Epithelial cell of esophagus (primary cell): Measurements from ENCODE around the gene MPRIP.

Experiments
- DNase-seq: peaks from one replicate; pipeline ENCODE4 v3.0.0; 2010; ENCODE audit warnings: low read depth
- H3K4me3 ChIP-seq: 2 replicates; pipeline ENCODE4 v1.5.1; 2011; ENCODE audit warnings: mild to moderate bottlenecking, low read length, control low read depth
- TF ChIP-seq, protein P1 (sequence below): IDR thresholded peaks from 2 replicates; pipeline ENCODE4 v1.5.1; 2011; ENCODE audit warnings: low read depth, mild to moderate bottlenecking, low read length, control low read depth, inconsistent platforms; ENCODE audit not compliant: insufficient read depth; ENCODE audit errors: missing control alignments

MPRIP gene

DNA sequence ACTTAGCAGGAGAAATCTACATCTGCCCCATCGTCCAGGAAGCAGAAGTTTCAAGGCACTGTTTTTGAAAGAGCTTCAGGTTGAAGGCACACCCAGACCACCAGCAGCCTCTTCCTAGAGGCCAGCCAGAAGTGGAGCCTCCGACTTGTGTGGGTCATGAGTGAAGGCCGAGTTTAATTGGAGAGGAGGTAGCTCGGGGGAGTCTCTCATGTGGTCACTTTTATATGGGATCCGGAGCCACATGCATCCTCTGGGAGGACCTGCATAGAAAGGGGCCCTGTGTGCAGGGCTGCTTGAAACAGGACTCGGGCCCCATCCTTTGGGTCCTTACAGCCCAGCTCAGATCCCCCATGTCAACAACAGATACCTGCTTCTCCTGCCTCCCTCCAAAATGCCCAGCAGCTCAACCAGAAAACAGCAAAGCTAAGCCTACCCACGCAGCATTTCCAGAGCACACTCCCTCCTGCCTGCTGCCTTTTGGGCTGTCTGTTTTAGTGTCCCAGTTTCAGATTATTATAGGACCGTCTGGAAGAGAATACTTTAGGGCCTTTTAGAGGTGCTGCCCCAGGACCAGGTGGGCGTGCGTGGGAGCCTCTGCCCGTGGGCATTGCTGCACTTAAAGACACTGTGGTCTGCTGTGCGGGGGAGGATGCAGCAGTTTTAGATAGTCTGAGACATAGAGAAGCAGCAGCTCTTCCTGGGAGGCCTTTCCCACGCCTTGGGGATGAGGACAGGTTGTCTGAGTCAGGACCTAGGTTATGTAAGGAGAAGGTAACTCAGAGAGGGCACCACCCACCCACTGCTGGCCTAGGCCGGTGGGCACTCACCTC, 29.5 kb downstream of the MPRIP start:
- peak; percentile 70 for DNase-seq
- TF ChIP-seq, protein P1, sequence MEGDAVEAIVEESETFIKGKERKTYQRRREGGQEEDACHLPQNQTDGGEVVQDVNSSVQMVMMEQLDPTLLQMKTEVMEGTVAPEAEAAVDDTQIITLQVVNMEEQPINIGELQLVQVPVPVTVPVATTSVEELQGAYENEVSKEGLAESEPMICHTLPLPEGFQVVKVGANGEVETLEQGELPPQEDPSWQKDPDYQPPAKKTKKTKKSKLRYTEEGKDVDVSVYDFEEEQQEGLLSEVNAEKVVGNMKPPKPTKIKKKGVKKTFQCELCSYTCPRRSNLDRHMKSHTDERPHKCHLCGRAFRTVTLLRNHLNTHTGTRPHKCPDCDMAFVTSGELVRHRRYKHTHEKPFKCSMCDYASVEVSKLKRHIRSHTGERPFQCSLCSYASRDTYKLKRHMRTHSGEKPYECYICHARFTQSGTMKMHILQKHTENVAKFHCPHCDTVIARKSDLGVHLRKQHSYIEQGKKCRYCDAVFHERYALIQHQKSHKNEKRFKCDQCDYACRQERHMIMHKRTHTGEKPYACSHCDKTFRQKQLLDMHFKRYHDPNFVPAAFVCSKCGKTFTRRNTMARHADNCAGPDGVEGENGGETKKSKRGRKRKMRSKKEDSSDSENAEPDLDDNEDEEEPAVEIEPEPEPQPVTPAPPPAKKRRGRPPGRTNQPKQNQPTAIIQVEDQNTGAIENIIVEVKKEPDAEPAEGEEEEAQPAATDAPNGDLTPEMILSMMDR, result no peak
- no peak overlapping the region for H3K4me3 ChIP-seq

DNA sequence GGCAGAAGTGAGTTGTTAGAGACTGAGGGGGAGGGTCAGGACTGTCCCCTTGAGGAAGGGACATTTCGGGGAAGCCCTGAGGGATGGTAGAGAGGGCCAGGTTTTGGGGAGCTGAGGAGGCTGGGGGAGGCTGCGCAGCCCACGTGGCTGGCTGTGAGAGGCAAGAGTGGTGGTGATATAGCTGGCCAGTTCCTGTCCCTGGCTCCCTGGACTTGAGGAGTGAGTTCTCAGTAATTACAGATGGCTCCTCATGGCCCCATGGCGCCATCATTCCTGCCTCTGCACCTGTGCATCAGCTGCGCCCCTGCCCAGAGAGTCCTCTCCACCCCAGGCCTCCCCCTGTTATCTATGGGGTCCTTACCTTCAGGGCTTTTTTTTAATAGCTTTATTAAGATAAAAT, 30.3 kb downstream of the MPRIP start:
- H3K4me3 ChIP-seq, result no peak overlapping the region
- no peak for DNase-seq

DNA sequence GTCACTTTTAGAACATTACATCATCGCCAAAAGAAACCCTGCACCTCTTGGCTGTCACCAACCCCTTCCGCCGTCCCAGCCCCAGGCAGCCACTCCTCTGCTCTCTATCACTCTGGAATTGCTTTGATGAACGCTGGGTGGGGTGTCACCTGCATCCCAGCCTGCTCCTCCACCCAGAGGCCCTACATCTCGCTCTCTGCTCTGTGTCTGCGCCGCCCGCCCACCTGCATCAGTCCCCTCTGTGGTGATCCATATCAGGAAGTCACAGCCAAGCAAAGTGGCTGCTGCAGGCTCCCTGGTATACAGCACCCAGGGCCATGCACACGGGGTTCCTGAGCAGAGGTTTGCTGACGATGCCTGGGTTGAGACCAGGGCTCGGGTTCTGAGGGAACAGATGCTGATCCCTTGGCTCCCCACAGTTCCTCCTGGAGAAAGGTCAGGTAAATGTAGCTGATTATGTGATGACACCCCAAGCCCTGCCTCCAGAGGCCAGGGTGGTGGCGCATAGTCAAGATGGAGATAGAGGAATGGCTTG, 30.8 kb downstream of the MPRIP start:
- TF ChIP-seq, protein P1, result no peak
- no peak overlapping the region for H3K4me3 ChIP-seq
- no peak for DNase-seq

More for the DNA sequence above, 30.3 kb downstream of the MPRIP start:
- TF ChIP-seq, protein P1, result no peak

DNA sequence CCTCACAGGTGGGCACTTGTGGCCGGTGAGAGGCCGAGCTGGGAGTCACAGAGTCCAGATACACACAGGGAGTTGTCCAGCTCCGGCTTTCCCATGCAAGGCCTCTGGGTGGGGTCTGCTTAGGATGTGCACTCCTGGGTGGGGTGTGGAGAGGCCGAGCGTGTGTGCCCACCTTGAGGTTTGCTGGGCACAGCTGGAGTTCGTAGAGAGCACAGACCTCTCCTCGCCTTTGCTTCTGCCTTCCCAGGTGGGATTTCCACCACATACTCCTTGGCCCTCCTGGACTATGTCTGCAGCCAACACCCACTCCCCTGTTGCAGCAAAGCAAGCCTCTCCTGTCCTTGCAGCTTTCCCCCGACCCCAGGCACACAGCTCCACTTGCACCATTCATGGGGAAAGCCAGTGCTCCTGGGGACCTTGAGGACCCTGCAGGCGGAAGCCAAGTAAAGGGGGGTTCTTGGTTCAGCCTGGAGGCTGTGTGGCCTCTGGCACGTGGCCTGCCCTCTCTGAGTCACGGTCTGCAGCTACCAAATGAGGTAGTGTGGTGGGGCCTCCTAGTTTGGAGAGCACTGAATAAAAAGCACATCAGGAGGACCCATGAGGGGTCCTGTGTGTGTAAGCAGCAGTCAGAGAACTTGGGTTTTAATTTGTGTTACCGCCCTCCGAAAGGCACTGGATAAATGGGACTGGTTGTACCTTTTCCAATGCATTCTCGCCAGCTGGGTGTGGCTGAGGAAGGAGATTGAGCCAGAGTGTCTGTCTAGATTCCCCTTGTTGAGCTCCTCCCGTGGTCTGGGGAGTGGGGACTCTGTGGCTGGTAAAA, 31.5 kb downstream of the MPRIP start:
- no peak overlapping the region for H3K4me3 ChIP-seq
- TF ChIP-seq, protein P1, result no peak
- no peak for DNase-seq

DNA sequence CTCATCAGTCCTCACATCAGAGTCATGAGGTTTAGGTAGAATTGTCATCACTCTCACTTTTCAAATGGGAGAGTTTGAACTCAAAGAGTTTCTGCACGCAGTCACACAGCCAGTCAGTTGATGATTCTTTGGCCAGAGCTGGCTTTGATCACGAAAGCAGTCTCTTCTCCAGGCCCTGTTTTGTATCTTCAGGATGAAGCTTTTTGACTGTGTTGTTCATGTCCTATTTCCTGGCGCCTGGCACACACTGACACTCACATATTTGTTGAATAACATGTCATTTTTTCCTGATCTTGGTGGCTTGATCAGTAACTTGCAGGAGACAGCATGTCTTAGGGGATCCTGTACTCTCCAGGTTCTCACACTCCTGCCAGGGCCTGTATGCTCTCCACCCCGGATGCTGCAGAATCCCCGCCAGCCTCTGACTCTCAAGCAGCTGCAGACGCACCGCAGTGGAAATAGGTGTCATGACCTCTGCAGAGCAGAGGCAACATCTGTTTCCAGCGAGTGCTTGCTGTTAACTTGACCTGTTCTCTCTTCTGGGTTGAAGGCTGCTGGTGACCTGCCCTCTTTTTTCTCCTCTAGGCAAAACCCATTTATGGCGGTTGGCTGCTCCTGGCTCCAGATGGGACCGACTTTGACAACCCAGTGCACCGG, 33.0 kb downstream of the MPRIP start:
- DNase-seq, result peak; percentile 61
- TF ChIP-seq, protein P1, result no peak
- H3K4me3 ChIP-seq, result no peak overlapping the region

DNA sequence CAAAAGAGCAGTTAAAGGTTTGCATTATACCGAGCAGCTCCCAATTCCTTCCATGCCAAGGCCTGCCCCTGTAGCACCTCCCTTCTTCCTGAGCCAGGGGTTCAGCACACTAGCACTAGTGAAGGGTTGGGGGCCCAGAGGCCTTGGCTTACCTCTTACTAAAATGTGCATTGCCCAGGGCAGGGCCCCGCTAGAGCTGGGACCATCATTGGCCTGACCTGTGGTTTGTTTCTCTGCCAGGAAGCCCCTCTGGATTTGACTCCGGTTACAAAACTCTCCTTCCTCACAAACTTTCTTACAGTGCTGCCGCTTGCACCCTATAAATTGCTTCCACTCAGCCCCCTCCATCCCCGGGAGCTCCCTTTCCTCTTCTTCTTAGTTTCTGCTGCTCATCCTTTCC, 33.8 kb downstream of the MPRIP start:
- no peak overlapping the region for H3K4me3 ChIP-seq
- TF ChIP-seq, protein P1, result no peak
- no peak for DNase-seq
